ENCODE measurements around the gene APBA2.

DNA sequence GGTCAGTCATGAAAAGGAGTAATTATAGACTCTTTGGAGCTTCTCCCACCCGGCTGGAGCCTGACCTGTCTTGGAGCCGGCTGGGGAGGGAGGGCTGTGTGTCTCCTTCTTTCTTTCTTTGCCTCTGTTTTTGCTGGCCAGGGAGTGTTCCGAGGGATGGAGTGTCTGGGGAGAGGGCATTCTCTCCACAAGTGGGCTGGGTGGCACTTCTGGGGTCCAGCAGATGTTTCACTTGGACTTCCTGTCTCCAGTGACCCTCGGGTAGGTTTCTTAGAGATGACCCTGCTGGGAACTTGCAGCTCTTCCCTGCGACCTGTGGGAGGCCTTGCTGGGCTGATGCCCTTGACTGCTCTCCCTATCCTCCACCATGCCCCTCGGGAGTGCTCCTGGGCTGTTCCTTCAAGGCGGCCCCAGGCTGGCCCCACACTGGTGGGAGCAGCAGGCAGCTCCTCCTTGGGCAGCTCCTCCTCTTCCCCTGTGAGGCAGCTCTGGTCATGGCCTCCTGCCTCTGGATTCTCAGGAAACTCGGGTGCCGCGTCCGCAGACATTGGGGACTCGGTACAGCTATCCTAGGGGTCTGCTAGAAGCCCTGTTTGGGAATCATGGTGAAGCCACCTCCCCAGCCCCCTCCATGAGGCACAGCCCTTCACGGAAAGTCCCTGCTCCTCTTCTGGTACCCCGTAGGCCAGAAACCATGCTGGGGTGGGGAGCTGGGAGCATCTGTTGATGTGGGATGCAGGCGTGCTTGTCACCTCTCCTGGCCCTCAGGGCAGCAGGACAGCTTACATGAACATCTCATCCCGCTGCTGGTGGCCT is 44.9 kb downstream of the APBA2 start:
- TF ChIP-seq POLR2A (IDR thresholded peaks at IDR 0.05) = no peak
- TF ChIP-seq, protein P1, sequence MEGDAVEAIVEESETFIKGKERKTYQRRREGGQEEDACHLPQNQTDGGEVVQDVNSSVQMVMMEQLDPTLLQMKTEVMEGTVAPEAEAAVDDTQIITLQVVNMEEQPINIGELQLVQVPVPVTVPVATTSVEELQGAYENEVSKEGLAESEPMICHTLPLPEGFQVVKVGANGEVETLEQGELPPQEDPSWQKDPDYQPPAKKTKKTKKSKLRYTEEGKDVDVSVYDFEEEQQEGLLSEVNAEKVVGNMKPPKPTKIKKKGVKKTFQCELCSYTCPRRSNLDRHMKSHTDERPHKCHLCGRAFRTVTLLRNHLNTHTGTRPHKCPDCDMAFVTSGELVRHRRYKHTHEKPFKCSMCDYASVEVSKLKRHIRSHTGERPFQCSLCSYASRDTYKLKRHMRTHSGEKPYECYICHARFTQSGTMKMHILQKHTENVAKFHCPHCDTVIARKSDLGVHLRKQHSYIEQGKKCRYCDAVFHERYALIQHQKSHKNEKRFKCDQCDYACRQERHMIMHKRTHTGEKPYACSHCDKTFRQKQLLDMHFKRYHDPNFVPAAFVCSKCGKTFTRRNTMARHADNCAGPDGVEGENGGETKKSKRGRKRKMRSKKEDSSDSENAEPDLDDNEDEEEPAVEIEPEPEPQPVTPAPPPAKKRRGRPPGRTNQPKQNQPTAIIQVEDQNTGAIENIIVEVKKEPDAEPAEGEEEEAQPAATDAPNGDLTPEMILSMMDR (IDR thresholded peaks at IDR 0.05) = no peak
- no peak for TF ChIP-seq POLR2AphosphoS5 (IDR thresholded peaks at IDR 0.05)
- TF ChIP-seq EP300 (IDR thresholded peaks at IDR 0.05) = no peak

Measured in upper lobe of left lung (tissue), 4 donors.